Limb (tissue), 2 donors: ENCODE data around the gene UBL4A.
"Not testable (repeated sequence)": the region's sequence is repeated elsewhere in the genome, so short reads cannot be mapped to it uniquely, and the experiment has no call there.

Source experiments
- DNase-seq, 2 donors: peaks; one replicate each; pipeline ENCODE4 v3.0.0-alpha.2; 2016; ENCODE audit errors: extremely low spot score in 2 of 2

UBL4A gene

GRCh38 chrX:154508384-154508745 is 21.9 kb upstream of the UBL4A start:
- no peak for DNase-seq

GRCh38 chrX:154507673-154508383 is 21.4 kb upstream of the UBL4A start:
- no peak for DNase-seq

GRCh38 chrX:154506483-154507332 is 20.3 kb upstream of the UBL4A start:
- no peak for DNase-seq

- DNase-seq = no peak
These were observed 19.3 kb upstream of the UBL4A start for GRCh38 chrX:154505734-154506133.

GRCh38 chrX:154502989-154503388 is 16.6 kb upstream of the UBL4A start:
- no peak for DNase-seq

- no peak for DNase-seq
These were observed 15.7 kb upstream of the UBL4A start for GRCh38 chrX:154502098-154502497.

- DNase-seq = not testable (repeated sequence)
These were observed 15.0 kb upstream of the UBL4A start for GRCh38 chrX:154501423-154501822.

GRCh38 chrX:154496591-154497137 is 10.2 kb upstream of the UBL4A start:
- DNase-seq = not testable (repeated sequence)

GRCh38 chrX:154495472-154495922 is 9.1 kb upstream of the UBL4A start:
- DNase-seq = no peak

- DNase-seq = no peak
These were observed 8.3 kb upstream of the UBL4A start for GRCh38 chrX:154494715-154495114.

GRCh38 chrX:154490414-154491083 is 4.1 kb upstream of the UBL4A start, which contains the start of gene SLC10A3:
Gene SLC10A3 (minus strand): TSS chrX:154490629. CDS start chrX:154488940, 1,689 bp downstream.
- DNase-seq = peak; percentile 80 to 92

- DNase-seq = no peak
These were observed 3.6 kb upstream of the UBL4A start for GRCh38 chrX:154490021-154490413.

- DNase-seq = no peak
These were observed 2.8 kb upstream of the UBL4A start for GRCh38 chrX:154489182-154489581.

GRCh38 chrX:154488336-154489075 is 2.1 kb upstream of the UBL4A start:
- DNase-seq = no peak

- no peak for DNase-seq
These were observed 1.3 kb upstream of the UBL4A start for GRCh38 chrX:154487518-154488290.

- DNase-seq = no peak
These were observed 391 bp downstream of the UBL4A start for GRCh38 chrX:154486052-154486395.

GRCh38 chrX:154485150-154486051 is 1.0 kb downstream of the UBL4A start:
- DNase-seq = no peak

GRCh38 chrX:154484255-154485149 is 1.9 kb downstream of the UBL4A start:
- no peak for DNase-seq
